NB4 (cell line): Measurements from ENCODE around the gene TRIM29.

Source experiments
- POLR2A ChIP-seq: IDR thresholded peaks from 2 replicates; pipeline ENCODE4 v1.6.1; 2011; ENCODE audit warnings: mild to moderate bottlenecking; ENCODE audit not compliant: insufficient read length; ENCODE audit errors: extremely low read depth
- TF ChIP-seq, protein P1 (sequence below): IDR thresholded peaks from one replicate; pipeline ENCODE4 v1.5.1; 2012; ENCODE audit warnings: low read depth, low read length

DNA sequence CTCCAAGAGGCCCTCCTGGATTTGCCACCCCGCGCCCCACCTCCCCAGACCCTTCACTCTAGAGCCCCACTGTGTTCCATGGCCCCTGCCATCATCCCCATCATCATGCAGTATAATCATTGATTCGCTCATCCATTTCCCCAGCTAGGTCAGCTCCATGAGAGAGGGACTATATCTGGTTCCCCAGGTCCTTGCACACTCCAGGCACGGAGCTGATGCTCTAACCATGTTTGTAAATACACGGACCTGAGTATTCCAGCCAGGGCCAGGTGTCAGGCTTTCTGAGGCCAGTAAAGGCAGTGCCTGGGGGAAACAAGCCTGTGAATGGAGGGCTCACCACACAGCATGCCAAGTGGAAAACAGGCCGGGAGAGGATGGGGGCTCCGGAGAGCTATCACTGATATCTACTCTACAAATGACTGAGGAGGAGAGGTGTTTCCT lies 45.8 kb upstream of the TRIM29 start:
- TF ChIP-seq, protein P1, sequence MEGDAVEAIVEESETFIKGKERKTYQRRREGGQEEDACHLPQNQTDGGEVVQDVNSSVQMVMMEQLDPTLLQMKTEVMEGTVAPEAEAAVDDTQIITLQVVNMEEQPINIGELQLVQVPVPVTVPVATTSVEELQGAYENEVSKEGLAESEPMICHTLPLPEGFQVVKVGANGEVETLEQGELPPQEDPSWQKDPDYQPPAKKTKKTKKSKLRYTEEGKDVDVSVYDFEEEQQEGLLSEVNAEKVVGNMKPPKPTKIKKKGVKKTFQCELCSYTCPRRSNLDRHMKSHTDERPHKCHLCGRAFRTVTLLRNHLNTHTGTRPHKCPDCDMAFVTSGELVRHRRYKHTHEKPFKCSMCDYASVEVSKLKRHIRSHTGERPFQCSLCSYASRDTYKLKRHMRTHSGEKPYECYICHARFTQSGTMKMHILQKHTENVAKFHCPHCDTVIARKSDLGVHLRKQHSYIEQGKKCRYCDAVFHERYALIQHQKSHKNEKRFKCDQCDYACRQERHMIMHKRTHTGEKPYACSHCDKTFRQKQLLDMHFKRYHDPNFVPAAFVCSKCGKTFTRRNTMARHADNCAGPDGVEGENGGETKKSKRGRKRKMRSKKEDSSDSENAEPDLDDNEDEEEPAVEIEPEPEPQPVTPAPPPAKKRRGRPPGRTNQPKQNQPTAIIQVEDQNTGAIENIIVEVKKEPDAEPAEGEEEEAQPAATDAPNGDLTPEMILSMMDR: no peak
- no peak for TF ChIP-seq POLR2A
